ENCODE measurements around the gene WDTC1. TPM values are rescaled to one million over a fixed set of nuclear protein-coding genes. Genes with fewer than 3 reads are reported as not detected.
"Not testable (repeated sequence)": the region's sequence is repeated elsewhere in the genome, so short reads cannot be mapped to it uniquely, and the experiment has no call there.

Gene WDTC1
- 10 to 100 TPM; 17.6 to 22.7 (median 19.8) TPM for total RNA-seq
- long read RNA-seq, partial matches to known transcripts = 0 of 4 reads
- long read RNA-seq, other reads (novel, unspliced or antisense) = 4 of 4 reads

GRCh38 chr1:27234049-27234882 lies at the start of gene WDTC1:
Gene WDTC1, plus strand, starts transcription at chr1:27234632. Its CDS starts 26,423 bp downstream, at chr1:27261055.
- Histone ChIP-seq H3K4me1 (peaks cover 0 to 17% (median 4%) of the 10 kb centered on the region in 4 donors), H3K36me3 (no peaks in the 10 kb centered on the region), H3K27me3 (no peaks in the 10 kb centered on the region), H3K4me3 (peak within 1 kb of the TSS; percentile 69 to 86 (median 83)), H3K9me3 (no peaks in the 10 kb centered on the region), H3K27ac (peak within 1 kb of the TSS; percentile 52 to 79 (median 76))
- 0% methylated on average over 7 of the region's 71 CpGs for whole genome bisulfite sequencing (ENCODE audit: insufficient coverage, low coverage, low lambda C conversion rate, missing lambda C conversion rate)
- ATAC-seq (peak; percentile 96 to 99 (median 97)), DNase-seq (peak; percentile 99)
- TF ChIP-seq CTCF (IDR thresholded peaks at IDR 0.05) = no peak
- TF ChIP-seq POLR2A (IDR thresholded peaks at IDR 0.05) = peak; percentile 52
- intact Hi-C loops (cut with DNase I) = no loop called here

- H3K36me3 ChIP-seq; intact Hi-C loops (cut with DNase I); H3K4me3 ChIP-seq; H3K27ac ChIP-seq; DNase-seq; ATAC-seq; H3K9me3 ChIP-seq; H3K4me1 ChIP-seq; H3K27me3 ChIP-seq: not testable (repeated sequence)
- WGBS (ENCODE audit: insufficient coverage, low coverage, low lambda C conversion rate, missing lambda C conversion rate) = 67% methylated on average over 3 of the region's 3 CpGs
Measured at GRCh38 chr1:27184665-27185064, 49.8 kb upstream of the WDTC1 start.

- WGBS (ENCODE audit: insufficient coverage, low coverage, low lambda C conversion rate, missing lambda C conversion rate) = 23% methylated on average over 7 of the region's 8 CpGs
- Histone ChIP-seq H3K4me3 (no peak overlapping the region), H3K36me3 (no peaks in the 10 kb centered on the region), H3K9me3 (no peaks in the 10 kb centered on the region), H3K27me3 (no peaks in the 10 kb centered on the region), H3K27ac (peak overlapping the region in 1 of 3 donors; percentile 44), H3K4me1 (peaks cover 0 to 10% (median 0%) of the 10 kb centered on the region in 4 donors)
- intact Hi-C loops (cut with DNase I) = loop anchor here (10.0 kb wide), 2 partner anchors 87 to 103 kb away; no protein-coding TSS in a partner anchor
- DNase-seq (peak; percentile 63 to 67 (median 64)), ATAC-seq (peak; percentile 94 to 98 (median 96))
- TF ChIP-seq POLR2A (IDR thresholded peaks at IDR 0.05) (no peak), CTCF (IDR thresholded peaks at IDR 0.05) (no peak)
Measured at GRCh38 chr1:27192039-27192529, 42.3 kb upstream of the WDTC1 start.

GRCh38 chr1:27193194-27193593 lies 41.2 kb upstream of the WDTC1 start:
- Histone ChIP-seq H3K36me3 (no peaks in the 10 kb centered on the region), H3K4me1 (peaks cover 0 to 10% (median 0%) of the 10 kb centered on the region in 4 donors), H3K27ac (no peak overlapping the region), H3K4me3 (no peak overlapping the region), H3K9me3 (no peaks in the 10 kb centered on the region), H3K27me3 (no peaks in the 10 kb centered on the region)
- 100% methylated on average over 1 of the region's 1 CpG for WGBS (ENCODE audit: insufficient coverage, low coverage, low lambda C conversion rate, missing lambda C conversion rate)
- intact Hi-C loops (cut with DNase I) = loop anchor here (10.0 kb wide), 2 partner anchors 88 to 102 kb away; no protein-coding TSS in a partner anchor
- no peak for TF ChIP-seq POLR2A (IDR thresholded peaks at IDR 0.05)
- TF ChIP-seq CTCF (IDR thresholded peaks at IDR 0.05) = no peak
- DNase-seq = no peak
- no peak for ATAC-seq

GRCh38 chr1:27201295-27201694 lies 33.1 kb upstream of the WDTC1 start:
- ATAC-seq (no peak), DNase-seq (no peak)
- Histone ChIP-seq H3K4me1 (no peaks in the 10 kb centered on the region), H3K27me3 (no peaks in the 10 kb centered on the region), H3K36me3 (no peaks in the 10 kb centered on the region), H3K9me3 (no peaks in the 10 kb centered on the region), H3K4me3 (no peak overlapping the region), H3K27ac (no peak overlapping the region)
- TF ChIP-seq POLR2A (IDR thresholded peaks at IDR 0.05) = no peak
- no peak for TF ChIP-seq CTCF (IDR thresholded peaks at IDR 0.05)
- WGBS (ENCODE audit: insufficient coverage, low coverage, low lambda C conversion rate, missing lambda C conversion rate) = 88% methylated on average over 19 of the region's 24 CpGs
- intact Hi-C loops (cut with DNase I) = no loop called here

Measured in right lobe of liver (tissue), 6 donors.